SK-N-MC (cell line): ENCODE data around the gene NCOA3.

Source experiments
- EZH2 ChIP-seq: fragments of 200-600 bp; sonication (generic); IDR thresholded peaks from one replicate; pipeline ENCODE4 v1.6.1; 2017; ENCODE audit warnings: antibody characterized with exemption
- FOXP2 ChIP-seq: optimal IDR thresholded peaks from 2 replicates; pipeline ENCODE3; 2011; ENCODE audit warnings: mild to moderate bottlenecking, moderate library complexity; ENCODE audit not compliant: insufficient read depth; ENCODE audit errors: extremely low read length, control extremely low read depth

DNA sequence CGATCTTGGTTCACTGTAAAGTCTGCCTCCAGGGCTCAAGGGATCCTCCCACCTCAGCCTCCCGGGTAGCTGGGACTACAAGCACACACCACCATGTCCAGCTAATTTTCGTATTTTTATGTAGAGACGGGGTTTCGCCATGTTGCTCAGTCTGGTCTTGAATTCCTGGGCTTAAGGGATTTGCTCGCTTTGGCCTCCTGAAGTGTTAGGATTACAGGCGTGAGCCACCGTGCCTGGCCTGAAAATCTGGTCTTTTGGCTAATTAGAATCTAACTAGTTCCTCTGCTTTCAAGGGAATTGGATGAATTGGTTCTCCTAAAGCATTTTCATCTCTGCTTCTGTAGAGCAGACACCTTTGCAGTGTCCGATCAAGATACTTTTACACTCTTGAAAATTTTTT is 51.3 kb downstream of the NCOA3 start:
- no peak for TF ChIP-seq EZH2
- TF ChIP-seq FOXP2 = no peak
